ENCODE results near the gene BRD3OS. TPM values are rescaled to one million over a fixed set of nuclear protein-coding genes. Genes with fewer than 3 reads are reported as not detected.

BRD3OS gene
- total and polyA plus RNA-seq, 2 of the 13 experiments (the other 11 are each of a cell fraction or from before 2014, with no cell fraction given), result 4.9 to 5.7 TPM

GRCh38 chr9:134054891-134055811 lies 29.9 kb downstream of the BRD3OS start:
- ATAC-seq (no peak), DNase-seq (ENCODE audit: low spot score) (no peak), FAIRE-seq (no peak)
- Histone ChIP-seq H3K36me3 (replicated peaks in 1 of 2; ENCODE audit: control insufficient read depth in 1 of 2, insufficient read depth in 2 of 2, low read length in 2 of 2) (peaks cover 21 to 35% of the 10 kb centered on the region in 2 experiments; a peak in 4 of 5 replicates), H3K27ac (ENCODE audit: extremely low read length, insufficient read depth, low read length) (no peak overlapping the region), H3K4me3 (replicated peaks in 1 of 3; ENCODE audit: insufficient read depth in 1 of 3, low read depth in 2 of 3, low read length in 3 of 3) (no peak overlapping the region), H3K27me3 (ENCODE audit: control insufficient read depth in 1 of 2, insufficient read depth in 2 of 2, low read length in 2 of 2) (no peaks in the 10 kb centered on the region), H3K4me1 (ENCODE audit: insufficient read depth, low read length) (peaks cover 48% of the 10 kb centered on the region), H3K79me2 (ENCODE audit: insufficient read depth, low read length) (peaks cover 63% of the 10 kb centered on the region), H3K9me3 (ENCODE audit: low read length) (no peaks in the 10 kb centered on the region), H3K4me2 (ENCODE audit: low read depth, low read length) (no peak overlapping the region), H3K9ac (ENCODE audit: insufficient read depth, low read depth, low read length) (no peak overlapping the region), H4K20me1 (ENCODE audit: insufficient read depth, low read length) (no peaks in the 10 kb centered on the region), H2AFZ (ENCODE audit: low read length) (no peak overlapping the region)
- ChIA-PET POLR2A (no interaction called here), CTCF (ENCODE audit: low intra/inter-chr PET ratio, low total read pairs) (no interaction called here)
- in situ Hi-C loops (cut with HindIII; ENCODE audit: extremely low pct_ligation_motif_present, low pct_unique_long_range_greater_than_20kb), result no loop called here
- intact Hi-C loops (cut with micrococcal nuclease; ENCODE audit: unreplicated experiment), result no loop called here
- TF ChIP-seq ZNF687 (CRISPR knock-in tag; IDR thresholded peaks at IDR 0.05) (0 out of 2 replicates have a peak, but pooled peaks have one; percentile 47), ZNF280B (CRISPR knock-in tag; IDR thresholded peaks at IDR 0.05; ENCODE audit: borderline replicate concordance) (peak; percentile 14; the same call in 1 of the 2 replicates), ZNF160 (CRISPR knock-in tag; IDR thresholded peaks at IDR 0.05) (no peak), LCORL (IDR thresholded peaks at IDR 0.05) (no peak), LCORL (CRISPR knock-in tag; IDR thresholded peaks at IDR 0.05) (0 out of 2 replicates have a peak, but pooled peaks have one; percentile 22)
- WGBS (ENCODE audit: low lambda C conversion rate), result 96% methylated on average over 9 of the region's 28 CpGs
- BruUV-seq (replicated peaks), result no TSS peak
